Left ventricle myocardium inferior (tissue), 1 donor: ENCODE measurements around the gene L3MBTL4. TPM values are rescaled to one million over a fixed set of nuclear protein-coding genes. Genes with fewer than 3 reads are reported as not detected.
"Not testable (repeated sequence)": the region's sequence is repeated elsewhere in the genome, so short reads cannot be mapped to it uniquely, and the experiment has no call there.

ENCODE experiments used
- DNase-seq: peaks from one replicate; pipeline ENCODE4 v3.0.0-alpha.2; 2020
- H3K27ac ChIP-seq: fragments of 200-600 bp; replicated peaks from 2 replicates; pipeline ENCODE4 v1.8.0; 2021
- H3K27me3 ChIP-seq: fragments of 200-600 bp; 2 replicates; pipeline ENCODE4 v1.8.0; 2021; ENCODE audit warnings: low read depth
- H3K36me3 ChIP-seq: fragments of 200-600 bp; 2 replicates; pipeline ENCODE4 v1.8.0; 2021
- H3K4me1 ChIP-seq: fragments of 200-600 bp; 2 replicates; pipeline ENCODE4 v1.8.0; 2021
- H3K4me3 ChIP-seq: fragments of 200-600 bp; 2 replicates; pipeline ENCODE4 v1.8.0; 2021; ENCODE audit warnings: mild to moderate bottlenecking, moderate library complexity
- H3K9me3 ChIP-seq: fragments of 200-600 bp; replicated peaks from 2 replicates; pipeline ENCODE4 v1.8.0; 2021
- CTCF ChIP-seq: fragments of 200-600 bp; IDR thresholded peaks from 2 replicates; pipeline ENCODE4 v1.8.0; 2021; ENCODE audit warnings: antibody characterized with exemption, mild to moderate bottlenecking, borderline replicate concordance
- intact Hi-C: fragments of 100-400 bp; cut with micrococcal nuclease; formaldehyde crosslinking; loops from one replicate; pipeline ENCODE4 v1.11.0; 2022
- total RNA-seq: library from RNA; stranded (reverse); fragmentation: NEBNext Ultra II Directional; extraction: Animal tissue kit (Norgen Biotek cat#: 25700); gene quantifications from one replicate; pipeline ENCODE4 v1.2.1, GENCODE V29; 2021
- donor health status: DM: no; HTN: yes; CAD: no; lungs with severe emphysema.

L3MBTL4 gene
- total RNA-seq, 1 donor from 2014 or later = 3.5 TPM

GRCh38 chr18:6281874-6282273 lies 132.8 kb downstream of the L3MBTL4 start:
- Histone ChIP-seq H3K4me1 (no peaks in the 10 kb centered on the region), H3K4me3 (no peak overlapping the region), H3K36me3 (no peaks in the 10 kb centered on the region), H3K9me3 (no peaks in the 10 kb centered on the region), H3K27me3 (no peaks in the 10 kb centered on the region), H3K27ac (no peak overlapping the region)
- TF ChIP-seq CTCF = no peak
- intact Hi-C loops = no loop called here
- no peak for DNase-seq

GRCh38 chr18:6280211-6280743 lies 134.4 kb downstream of the L3MBTL4 start:
- H3K27me3 ChIP-seq = peaks cover 2% of the 10 kb centered on the region
- DNase-seq = no peak
- TF ChIP-seq CTCF = no peak
- H3K4me1 ChIP-seq = no peaks in the 10 kb centered on the region
- no peaks in the 10 kb centered on the region for H3K9me3 ChIP-seq
- intact Hi-C loops = no loop called here
- H3K4me3 ChIP-seq = no peak overlapping the region
- no peak overlapping the region for H3K27ac ChIP-seq
- H3K36me3 ChIP-seq = no peaks in the 10 kb centered on the region

- no peak for DNase-seq
These were observed 135.4 kb downstream of the L3MBTL4 start for GRCh38 chr18:6279308-6279707.

GRCh38 chr18:6273423-6273822 lies 141.3 kb downstream of the L3MBTL4 start:
- no peak for DNase-seq
- intact Hi-C loops = no loop called here
- H3K9me3 ChIP-seq = no peaks in the 10 kb centered on the region
- no peak for TF ChIP-seq CTCF
- no peak overlapping the region for H3K4me3 ChIP-seq
- no peak overlapping the region for H3K27ac ChIP-seq
- peaks cover 41% of the 10 kb centered on the region for H3K27me3 ChIP-seq
- no peaks in the 10 kb centered on the region for H3K4me1 ChIP-seq
- H3K36me3 ChIP-seq = no peaks in the 10 kb centered on the region

More at GRCh38 chr18:6279308-6279707, 135.4 kb downstream of the L3MBTL4 start:
- TF ChIP-seq CTCF = no peak
- intact Hi-C loops = no loop called here
- no peak overlapping the region for H3K4me3 ChIP-seq
- no peaks in the 10 kb centered on the region for H3K36me3 ChIP-seq
- H3K9me3 ChIP-seq = no peaks in the 10 kb centered on the region
- no peak overlapping the region for H3K27ac ChIP-seq
- H3K4me1 ChIP-seq = no peaks in the 10 kb centered on the region
- peaks cover 9% of the 10 kb centered on the region for H3K27me3 ChIP-seq

GRCh38 chr18:6272144-6272543 lies 142.6 kb downstream of the L3MBTL4 start:
- DNase-seq = not testable (repeated sequence)

GRCh38 chr18:6271585-6271984 lies 143.1 kb downstream of the L3MBTL4 start:
- intact Hi-C loops = no loop called here
- no peak for DNase-seq
- TF ChIP-seq CTCF = no peak
- H3K27ac ChIP-seq = no peak overlapping the region
- H3K4me1 ChIP-seq = no peaks in the 10 kb centered on the region
- no peak overlapping the region for H3K4me3 ChIP-seq
- no peaks in the 10 kb centered on the region for H3K36me3 ChIP-seq
- no peaks in the 10 kb centered on the region for H3K9me3 ChIP-seq
- H3K27me3 ChIP-seq = peaks cover 41% of the 10 kb centered on the region

More at GRCh38 chr18:6272144-6272543, 142.6 kb downstream of the L3MBTL4 start:
- H3K36me3 ChIP-seq, H3K9me3 ChIP-seq, H3K4me3 ChIP-seq, H3K4me1 ChIP-seq, intact Hi-C loops, H3K27ac ChIP-seq: not testable (repeated sequence)
- H3K27me3 ChIP-seq = peaks cover 41% of the 10 kb centered on the region
